ENCODE results near the gene ANK3.

Gene ANK3

DNA sequence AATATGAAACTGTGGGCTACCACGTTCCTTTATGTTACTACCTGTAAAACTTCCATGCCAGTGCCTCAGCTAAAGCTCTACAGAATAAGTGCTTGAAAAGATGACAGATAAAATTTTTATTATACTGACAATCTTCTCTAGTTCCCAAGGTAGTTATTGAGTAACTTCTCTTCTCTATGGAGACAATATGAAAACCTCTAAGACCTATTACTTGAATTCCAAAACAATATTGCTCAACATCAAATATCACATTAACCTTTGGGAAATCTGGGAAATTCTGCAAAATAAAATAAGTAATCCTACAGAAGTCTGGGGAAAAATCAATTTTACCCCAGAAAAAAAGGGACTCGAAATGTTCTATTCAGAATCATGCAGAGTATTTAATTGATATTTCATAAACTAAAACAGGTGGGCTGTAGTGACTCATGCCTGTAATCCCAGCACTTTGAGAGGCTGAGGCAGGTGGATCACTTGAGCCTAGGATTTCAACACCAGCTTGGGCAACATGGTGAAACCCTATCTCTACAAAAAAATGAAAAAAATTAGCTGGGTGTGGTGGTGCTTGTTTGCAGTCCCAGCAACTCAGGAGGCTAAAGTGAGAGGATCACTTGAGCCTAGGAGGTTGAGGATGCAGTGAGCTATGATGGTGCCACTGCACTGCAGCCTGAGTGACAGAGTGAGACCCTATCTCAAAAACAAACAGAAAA lies 23.8 kb upstream of the ANK3 start:
- DNase-seq: no peak

DNA sequence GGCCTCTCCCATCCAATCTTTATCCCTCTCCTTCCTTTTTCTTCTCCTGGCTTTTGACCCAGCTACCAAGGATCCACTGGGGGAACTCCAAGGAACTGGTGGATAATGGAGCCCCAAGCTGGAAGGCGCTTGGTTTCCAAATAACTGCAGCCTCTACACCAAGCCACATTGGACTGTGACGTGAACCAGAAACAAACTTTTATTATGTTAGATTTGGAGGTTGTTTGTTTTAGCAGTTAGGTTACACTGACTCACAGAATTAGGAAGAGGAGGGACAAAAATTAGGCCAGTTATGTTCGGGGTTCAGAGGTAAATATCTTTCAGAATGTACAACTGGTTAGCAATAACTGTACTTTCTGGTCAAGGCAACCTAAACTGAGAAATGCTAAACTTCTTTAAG lies 21.3 kb upstream of the ANK3 start:
- no peak for DNase-seq

DNA sequence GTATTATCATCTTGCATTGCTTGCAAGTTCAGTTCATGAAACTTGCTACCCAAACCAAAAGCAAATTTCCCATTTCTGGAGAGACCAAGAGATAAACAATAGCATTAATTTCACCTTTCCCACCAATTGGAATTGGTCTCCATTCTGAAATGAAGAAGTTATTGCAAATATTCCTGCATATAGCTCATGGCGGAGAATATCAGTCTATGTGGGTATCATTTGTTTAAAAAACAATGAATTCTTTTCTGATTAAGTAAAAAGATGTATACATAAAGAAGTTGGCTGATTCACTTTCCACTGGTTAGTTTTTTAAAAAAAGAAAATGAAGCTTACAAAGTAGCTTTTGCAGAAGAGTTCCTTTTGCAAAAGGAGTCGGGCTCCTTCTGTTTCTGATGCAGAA lies 19.5 kb upstream of the ANK3 start:
- DNase-seq: no peak

DNA sequence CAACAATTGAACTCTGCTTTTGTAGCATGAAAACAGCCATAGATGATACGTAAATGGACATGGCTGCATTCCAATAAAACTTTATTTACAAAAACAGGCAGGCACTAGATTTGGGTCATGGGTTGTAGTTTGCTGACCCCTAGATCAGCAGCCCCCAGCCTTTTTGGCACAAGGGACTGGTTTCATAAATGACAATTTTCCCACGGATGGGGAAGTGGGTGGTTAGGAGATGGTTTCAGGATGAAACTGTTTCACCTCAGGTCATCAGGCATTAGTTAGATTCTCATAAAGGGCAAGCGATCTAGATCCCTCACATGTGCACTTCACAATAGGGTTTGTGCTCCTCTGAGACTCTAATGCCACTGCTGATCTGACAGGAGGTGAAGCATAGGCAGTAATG lies 16.5 kb upstream of the ANK3 start:
- no peak for DNase-seq

DNA sequence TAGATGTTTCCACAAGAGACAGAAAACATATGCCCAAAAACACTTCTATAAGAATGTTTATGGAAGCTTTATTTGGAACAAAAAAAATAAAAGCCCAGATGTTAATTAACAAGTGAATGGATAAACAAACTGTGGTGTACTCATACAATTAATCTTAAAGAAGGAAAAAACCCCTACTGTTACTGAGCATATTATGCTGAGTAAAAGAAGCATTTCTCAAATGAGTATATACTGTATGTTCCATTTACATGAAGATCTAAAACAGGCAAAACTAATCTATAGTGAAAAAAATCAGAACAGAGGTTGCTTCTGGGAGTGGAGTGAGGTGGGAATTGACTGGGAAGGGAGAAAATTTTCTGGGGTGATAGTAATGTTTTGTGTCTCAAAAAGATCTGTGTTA lies 15.5 kb upstream of the ANK3 start:
- no peak for DNase-seq

DNA sequence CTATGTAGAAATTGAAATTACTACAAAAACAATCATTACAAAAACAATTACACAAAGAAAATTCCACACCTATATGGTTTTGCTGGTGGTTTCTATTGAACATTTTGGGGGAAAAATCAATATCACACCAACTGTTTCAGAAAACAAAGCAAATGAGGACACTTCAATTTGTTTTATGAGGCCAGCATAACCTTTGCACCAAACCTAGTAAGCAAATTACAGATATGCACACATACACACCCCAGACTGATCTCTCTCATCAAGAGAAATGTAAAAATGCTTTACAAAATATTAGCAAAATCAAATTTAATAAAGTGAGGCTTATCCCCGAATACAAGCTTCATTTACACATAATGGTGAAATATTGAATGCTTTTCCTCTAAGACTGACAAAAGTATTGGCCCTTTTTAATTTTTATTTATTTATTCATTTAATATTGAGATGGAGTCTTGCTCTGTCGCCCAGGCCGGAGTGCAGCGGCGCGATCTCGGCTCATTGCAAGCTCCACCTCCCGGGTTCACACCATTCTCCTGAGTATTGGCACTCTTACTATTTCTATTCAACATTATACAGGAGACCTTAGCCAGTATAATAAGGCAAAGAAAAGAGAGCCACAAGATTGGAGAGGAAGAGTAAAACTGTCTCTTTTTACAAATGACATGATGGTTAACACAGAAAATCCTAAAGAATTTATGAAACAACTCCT lies 13.6 kb upstream of the ANK3 start:
- no peak for DNase-seq

DNA sequence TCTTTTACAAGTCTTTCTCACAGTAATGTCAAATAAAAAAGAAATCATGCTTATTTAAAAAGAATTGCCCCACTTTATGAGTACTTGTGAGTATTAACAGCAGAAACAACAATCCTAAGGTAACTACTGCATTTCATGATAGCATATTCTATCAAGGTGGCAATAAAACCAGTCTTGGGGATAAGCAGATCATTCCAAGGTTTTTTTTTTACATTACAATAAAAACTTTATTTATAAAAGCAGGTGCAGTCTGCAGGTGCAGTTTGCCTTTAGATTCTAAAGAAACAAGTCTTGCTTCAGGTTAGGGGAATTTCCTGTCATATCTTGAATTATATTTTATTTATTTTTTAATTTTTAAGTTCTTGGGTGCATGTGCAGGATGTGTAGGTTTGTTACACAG lies 10.7 kb upstream of the ANK3 start:
- no peak for DNase-seq

DNA sequence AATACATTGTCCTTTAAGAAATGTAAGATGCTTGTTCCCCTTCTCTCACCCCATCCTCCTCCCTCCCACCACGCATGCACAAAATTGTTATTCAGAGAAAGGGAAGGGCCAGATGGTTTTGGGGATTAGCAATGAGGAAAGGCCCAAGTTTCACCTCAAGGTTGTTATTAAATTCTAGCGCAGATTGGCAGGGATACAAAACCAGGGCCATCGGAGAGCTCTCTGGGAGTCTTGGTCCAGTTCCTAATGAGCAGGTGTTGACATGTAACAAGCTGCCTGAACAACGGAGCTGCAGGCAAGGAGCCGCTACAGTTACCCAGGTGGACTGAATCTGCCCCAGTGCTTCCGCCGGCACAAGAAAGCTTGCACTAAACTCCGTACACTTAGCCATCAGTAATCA lies 9.7 kb upstream of the ANK3 start:
- DNase-seq: no peak

DNA sequence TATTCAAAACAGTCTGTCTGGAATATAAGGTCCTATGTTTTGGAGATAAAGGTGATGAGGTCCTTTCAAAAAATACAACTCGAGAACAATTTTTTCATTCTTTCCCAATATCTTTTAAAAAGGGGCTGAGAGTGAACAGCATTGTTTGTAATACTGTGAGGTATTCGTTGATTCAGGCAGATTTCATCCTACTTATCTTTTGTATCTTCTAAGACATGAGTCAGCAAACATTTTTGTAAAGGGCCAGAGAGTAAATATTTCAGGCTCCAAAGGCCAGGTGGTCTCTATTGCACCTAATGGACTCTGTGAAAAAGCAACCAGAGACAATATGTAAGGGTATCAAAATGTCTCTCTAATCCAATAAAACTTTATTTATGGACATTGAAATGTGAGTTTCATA lies 8.1 kb upstream of the ANK3 start:
- DNase-seq: no peak

DNA sequence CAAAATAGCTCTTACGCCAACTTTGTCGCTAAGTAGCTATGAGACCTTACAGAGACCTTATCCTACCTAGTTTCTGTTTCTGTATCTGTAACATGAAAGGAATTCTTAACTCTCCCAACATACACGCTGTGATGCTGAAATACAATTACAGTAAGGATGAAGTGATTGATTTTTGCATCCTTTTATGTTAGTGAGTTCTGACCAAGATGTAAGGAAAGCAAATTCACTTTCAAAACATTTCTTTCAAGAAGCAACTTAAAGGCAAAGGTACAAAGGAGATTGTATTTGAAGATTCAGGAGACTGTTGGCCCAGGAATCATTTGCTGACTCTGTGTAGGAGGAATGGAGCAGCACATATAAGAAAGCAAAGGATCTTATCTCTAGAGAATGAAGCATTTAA lies 7.1 kb upstream of the ANK3 start:
- DNase-seq: no peak

DNA sequence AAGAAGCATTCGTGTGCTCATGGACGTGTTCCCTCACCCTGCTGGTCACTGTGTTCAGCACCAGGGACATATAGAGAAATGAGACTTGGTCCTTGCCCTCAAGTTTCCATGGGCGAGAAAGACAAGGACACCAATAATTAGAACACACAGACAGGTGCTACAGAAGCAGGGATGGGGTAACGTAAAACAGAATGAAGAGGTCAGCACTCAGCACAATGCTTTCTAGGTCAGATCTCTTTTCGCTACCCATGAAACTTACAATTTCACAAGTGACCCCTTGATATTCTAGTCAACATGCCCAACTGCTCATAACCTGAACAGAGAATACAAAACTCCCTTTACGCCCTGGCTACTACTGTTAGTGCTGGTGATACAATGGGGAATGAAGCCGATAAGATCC lies 6.0 kb upstream of the ANK3 start:
- no peak for DNase-seq

DNA sequence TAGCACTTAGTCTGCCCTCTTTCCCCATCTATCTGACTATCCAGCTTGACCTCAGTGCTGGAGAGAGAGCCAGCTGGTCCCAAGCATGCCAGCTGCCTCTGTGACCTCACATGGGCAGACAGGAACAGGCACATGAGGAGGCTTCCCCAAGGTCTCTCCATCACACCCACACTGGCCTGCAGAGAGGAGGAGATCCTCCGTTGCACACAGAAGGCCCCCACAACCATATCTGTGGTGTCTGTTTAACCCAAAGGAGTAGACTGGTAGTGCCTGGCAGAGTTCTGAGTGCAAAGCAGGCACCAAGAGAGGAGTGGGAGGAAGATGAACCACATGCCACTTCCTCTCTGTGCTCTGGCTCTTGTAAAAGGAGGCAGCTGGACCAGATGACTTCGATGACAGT lies 4.8 kb upstream of the ANK3 start:
- no peak for DNase-seq

DNA sequence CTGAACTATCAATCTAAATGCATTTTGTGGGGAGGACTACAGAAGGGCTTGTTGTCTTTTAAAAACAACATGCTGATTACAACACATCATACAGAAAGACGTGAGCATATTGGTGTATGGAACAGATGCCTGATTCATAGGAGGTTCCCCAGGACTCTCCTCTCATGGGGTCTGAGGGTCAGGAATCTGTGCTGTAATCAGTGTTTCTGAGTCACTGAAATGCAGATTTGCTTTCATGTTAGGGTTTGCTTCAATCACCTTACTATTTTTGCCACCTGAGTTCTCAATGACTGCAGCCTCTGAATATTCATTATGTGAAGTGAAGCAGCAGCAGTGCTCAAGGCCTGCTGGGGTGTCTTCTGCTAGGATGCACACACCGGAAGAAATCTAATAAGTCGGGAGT lies 550 bp upstream of the ANK3 start:
- no peak for DNase-seq

DNA sequence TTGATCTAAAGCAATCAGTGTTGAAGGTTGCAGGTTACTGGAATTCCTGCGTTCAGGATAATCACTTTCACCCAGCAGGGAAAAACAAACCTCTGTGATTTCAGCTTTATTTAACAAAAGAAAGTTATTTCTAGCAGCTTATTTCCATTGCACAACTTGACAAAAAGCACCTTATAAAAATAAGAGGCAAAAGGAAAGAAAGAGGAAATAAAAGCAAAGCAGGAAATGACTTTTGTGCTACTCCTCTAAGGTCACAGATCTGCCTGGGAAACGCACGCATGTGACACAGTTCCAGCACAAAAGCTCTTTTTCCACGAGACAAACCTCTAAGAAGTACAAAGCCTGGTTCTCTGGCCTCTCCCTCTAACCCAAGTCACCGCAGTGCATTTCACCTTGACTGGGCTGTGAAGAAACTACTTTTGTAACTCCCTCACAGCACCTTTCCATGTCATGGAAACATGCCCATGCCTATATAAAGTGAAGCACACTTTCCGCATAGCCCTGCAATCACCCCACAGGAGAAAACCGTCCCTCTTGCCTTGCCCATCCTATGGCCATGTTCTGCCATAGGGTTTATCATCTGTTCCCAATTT lies 870 bp downstream of the ANK3 start:
- no peak for DNase-seq

DNA sequence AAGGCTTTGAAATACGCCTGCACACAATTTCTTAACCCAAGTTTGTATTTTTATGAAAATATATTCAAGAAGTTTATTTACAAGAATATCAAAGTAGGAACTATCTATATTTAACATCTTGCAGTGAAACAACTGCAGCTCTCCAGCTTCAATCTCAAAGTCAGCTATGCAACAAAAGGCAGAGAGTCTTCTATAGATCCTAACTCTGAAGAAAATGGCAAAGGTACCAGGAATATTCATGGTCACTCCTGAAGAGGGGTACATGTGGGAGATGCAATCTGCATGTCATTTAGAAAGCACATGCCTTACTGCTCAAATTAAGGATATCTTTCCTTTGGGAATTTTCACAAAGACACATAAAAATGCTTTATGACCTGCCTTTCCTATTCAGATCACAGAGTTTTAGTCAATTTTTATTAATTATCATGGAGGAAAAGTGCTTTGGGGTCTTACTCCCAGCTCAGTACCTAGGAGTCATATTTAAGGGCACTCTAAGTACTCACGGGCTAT lies 1.5 kb downstream of the ANK3 start:
- DNase-seq: no peak

DNA sequence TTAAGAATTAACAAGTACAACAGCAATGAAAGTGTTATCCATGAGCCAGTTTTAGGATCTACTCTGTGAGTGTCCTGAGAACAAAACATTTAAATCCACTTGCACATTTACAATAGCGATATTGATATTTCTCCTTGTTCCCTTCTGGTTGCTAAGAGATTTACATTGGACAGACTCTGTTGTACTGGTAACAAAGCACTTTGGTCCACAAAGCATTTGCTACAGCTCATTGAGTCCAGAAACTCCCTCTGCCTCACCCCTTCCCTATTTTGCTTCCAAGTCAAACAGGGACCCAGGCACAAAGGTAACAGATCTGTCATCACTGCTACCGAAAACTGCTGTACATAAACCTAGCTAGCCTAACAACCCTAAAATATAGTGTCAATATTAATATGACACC lies 2.1 kb downstream of the ANK3 start:
- no peak for DNase-seq

DNA sequence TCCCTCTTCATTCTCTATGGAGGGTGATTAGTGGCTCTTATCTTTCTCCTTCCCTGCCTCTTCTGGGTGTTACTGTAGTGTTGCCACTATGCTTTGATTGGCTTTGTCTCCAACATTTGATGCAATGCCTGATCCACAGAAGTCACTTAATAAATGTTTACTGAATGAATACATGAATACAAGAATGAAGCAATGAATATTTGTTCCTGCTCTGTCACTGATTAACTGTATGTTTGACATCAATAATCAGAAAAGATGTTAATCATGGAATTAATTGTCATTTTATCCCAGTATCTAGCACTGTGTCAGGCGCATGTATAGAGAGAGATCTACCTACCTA lies 4.3 kb downstream of the ANK3 start:
- DNase-seq: no peak

DNA sequence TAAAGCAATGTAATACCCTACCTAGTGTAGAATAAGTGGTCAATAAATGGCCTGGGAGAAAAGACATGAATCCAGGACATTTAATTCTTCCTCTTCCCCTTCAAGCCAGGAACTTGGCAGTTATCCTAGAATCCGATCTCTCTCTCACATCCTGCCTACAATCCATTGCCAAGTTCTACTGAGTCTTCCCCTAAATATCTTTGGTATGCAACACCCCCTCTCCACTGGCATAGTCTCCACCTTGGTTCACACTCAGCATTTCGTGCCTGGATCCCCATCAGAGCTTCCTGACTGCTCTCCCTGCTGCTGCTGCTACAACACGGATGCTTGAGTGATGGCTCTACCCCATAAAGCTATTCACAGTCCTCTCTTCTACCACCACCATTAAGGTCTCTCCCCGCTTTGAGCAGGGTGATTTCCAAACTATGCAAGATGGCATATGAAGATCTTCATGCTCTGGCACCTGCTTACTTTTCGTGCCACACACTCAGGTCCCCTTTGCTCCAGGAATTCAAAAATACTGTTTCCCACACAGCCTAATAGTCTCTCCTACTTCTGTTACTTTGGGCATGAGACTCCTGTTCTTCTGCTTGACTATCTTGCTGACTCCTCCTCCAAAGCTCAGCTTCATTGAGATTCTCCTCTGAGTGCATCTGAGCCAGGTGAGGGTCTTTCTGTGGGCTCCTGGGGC lies 4.8 kb downstream of the ANK3 start:
- no peak for DNase-seq

DNA sequence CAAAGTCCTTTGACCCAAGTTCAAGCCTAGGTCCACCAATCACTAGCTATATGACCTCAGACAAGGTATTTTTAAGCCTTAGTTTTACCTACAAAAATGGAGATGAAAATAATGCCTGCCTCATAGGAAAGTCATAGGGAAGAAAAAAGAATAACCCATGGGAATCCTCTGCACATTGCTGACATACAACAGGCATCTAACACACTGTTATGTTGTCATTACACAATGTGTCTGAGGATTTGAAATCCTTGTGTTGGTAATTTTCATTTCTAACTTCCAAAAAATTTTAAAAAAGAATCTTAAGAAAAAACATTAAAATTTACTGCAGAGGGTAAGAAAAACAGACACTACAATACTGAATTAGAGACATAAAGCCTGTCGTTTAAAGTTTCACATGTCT lies 5.7 kb downstream of the ANK3 start:
- DNase-seq: no peak

DNA sequence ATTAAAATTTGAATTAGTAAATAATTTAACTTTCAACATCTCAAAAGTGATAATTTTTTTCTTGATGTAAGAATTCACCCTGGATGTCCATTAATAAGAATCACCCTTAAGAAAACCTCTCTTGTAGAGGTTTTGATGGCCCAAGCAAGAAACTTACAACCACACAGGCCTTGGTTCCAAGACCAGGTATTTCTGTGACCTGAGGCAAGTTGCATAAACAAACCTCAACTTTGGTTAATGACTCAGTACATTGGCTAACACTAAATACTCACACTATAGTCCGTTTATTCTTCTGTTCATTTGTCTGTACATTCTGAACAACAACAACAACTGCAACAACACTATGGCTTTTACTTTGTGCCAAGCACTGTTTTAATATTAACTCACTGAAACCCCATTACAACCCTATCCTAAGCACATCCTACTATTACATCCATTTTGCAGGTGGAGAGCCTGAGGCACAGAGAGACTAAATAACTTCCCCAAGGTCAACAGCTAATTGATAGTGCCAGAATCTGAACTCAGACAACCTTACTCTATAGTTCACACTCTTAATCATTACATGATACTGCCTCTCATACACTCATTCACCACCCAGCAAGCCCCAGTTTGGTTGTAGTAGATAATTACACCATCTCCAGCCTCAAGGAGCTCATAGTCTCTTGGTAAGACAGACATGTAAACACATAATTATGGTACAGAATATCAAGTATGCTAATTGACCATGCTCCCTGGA lies 6.6 kb downstream of the ANK3 start:
- DNase-seq: no peak

DNA sequence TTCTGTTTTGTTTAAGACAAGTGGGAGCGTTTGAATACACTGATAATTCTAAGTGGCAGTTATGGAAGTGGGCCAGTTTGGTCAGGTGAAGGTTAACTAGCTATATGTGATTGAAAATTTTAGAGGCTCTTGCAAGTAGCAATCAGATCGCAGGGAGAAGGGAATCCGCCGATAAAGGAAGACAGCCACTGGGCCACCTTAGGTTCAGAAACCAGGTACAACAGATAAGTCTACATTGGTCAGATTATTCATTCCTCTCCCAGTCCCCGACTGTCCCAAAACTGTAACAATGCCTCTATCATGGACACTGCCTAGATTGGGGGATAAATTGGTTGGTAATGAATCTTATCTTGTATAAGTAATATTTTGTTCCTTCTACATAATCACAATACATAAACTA lies 8.9 kb downstream of the ANK3 start:
- DNase-seq: no peak

DNA sequence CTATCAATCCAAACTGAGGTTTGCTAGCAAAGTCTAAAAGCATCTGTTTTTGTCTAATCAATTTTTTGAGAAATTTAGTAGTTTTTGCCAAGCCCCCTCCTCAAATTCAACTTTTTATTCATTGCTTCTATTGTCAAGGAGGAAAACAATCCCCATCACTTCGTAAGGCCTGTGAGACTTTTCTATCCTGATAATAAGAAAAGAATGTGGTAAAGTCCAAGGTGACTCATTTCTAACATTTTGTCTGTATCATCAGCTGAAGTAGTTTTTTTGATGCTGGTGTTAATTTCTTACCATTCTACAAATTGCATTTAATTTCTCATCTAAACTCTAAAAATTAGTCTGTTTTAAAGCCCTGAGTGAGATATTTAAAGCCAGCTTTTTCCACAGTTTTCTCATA lies 11.7 kb downstream of the ANK3 start:
- DNase-seq: no peak

DNA sequence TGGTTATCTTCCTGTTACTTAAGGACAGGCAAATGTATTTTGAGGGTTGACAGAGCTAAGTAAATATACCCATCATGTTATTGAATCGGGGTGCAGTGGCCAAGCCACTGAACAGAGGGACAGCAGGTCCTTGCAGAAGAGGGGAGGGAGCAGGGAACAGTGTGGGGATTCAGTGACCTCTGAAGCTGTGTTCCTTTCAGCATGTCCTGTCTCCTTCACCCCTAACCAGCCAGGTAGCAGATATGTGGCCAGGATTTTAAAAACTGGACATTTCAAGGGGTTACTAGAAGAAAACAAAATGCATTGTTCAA lies 12.7 kb downstream of the ANK3 start:
- no peak for DNase-seq

All from femur (tissue), 1 donor.